Measurements from ENCODE around the gene PLAC9. TPM values are rescaled to one million over a fixed set of nuclear protein-coding genes. Genes with fewer than 3 reads are reported as not detected.

The PLAC9 gene
- total RNA-seq, 1 experiment from 2014 or later: 7.3 TPM

DNA sequence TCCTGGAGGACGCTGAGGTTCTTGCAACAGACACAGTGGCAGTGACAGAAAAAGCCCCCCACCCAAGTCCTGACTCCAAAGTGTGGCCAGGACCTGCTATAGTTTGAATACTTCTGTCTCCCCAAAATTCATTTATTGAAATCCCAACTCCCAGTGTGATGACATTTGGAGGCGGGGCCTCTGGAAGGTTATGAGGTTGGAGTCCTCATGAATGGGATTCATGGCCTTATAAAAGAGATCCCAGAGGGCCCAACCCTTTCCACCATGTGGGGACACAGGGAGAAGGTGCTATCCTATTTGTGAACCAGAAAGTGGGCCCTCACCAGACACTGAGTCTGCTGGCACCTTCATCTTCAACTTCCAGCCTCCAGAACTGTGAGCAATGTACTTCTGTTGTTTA, 54.5 kb downstream of the PLAC9 start (continued):
- TF ChIP-seq, protein P1, sequence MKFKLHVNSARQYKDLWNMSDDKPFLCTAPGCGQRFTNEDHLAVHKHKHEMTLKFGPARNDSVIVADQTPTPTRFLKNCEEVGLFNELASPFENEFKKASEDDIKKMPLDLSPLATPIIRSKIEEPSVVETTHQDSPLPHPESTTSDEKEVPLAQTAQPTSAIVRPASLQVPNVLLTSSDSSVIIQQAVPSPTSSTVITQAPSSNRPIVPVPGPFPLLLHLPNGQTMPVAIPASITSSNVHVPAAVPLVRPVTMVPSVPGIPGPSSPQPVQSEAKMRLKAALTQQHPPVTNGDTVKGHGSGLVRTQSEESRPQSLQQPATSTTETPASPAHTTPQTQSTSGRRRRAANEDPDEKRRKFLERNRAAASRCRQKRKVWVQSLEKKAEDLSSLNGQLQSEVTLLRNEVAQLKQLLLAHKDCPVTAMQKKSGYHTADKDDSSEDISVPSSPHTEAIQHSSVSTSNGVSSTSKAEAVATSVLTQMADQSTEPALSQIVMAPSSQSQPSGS (CRISPR knock-in tag; IDR thresholded peaks at IDR 0.05; ENCODE audit: borderline replicate concordance, low read depth): no peak
- no peak for TF ChIP-seq ZBTB21 (CRISPR knock-in tag; IDR thresholded peaks at IDR 0.05; ENCODE audit: borderline replicate concordance)
- TF ChIP-seq ELF4 (CRISPR knock-in tag; IDR thresholded peaks at IDR 0.05; ENCODE audit: low read depth): no peak
- TF ChIP-seq, protein P2, sequence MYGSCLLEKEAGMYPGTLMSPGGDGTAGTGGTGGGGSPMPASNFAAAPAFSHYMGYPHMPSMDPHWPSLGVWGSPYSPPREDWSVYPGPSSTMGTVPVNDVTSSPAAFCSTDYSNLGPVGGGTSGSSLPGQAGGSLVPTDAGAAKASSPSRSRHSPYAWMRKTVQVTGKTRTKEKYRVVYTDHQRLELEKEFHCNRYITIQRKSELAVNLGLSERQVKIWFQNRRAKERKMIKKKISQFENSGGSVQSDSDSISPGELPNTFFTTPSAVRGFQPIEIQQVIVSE (CRISPR knock-in tag; IDR thresholded peaks at IDR 0.05; ENCODE audit: borderline replicate concordance): no peak

DNA sequence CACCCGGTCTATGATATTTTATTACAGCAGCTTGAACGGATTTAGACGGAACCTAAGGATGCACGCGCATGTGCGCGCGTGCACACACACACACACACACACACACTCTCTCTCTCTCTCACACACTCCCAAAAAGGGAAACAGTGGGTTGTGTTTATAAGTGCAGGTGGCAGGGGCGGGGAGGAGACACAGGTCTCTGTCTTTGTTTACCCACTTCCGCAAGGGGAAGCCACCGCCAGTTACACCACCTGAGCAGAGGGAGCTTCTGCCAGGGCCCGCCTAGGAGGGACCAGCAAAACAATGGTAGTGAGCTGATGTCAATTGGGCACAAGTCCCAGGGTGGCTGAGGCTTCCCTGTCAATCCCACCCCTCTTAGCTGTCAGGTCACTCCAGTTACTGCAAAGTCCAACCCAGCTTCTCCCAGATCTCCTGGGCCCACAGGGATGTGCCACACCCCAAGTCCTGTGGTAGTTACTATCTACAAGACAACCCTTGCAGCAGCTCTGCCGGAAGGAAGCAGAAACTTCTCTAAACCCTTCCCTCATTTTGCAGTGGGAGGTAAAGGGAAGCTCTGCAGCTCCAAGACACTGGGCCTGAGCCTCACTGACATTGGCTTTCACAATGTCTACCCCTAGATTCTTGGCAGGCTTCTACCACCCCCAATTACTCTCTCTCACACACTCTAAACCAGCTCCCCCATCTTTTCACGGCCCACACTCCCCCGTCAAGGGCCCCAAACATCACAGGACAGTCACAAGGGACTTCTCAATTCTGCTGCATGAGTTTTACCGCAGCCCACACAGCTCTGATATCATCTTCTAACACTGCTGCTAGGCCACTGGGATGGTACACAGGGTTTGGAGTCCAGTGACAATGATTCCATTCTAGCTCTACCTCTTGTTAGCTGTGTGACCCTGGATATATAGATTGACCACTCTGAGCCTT, 55.2 kb downstream of the PLAC9 start:
- peak overlapping the region; percentile 47; the same call in 1 of the 2 replicates for H3K27ac Mint-ChIP-seq
- peaks cover 36% of the 10 kb centered on the region for H3K4me1 Mint-ChIP-seq
- POLR2A ChIA-PET: no interaction called here
- no peaks in the 10 kb centered on the region for H3K9me3 Mint-ChIP-seq
- DNase-seq (ENCODE audit: low spot score) (no peak), ATAC-seq (no peak)
- no peaks in the 10 kb centered on the region for H3K36me3 Mint-ChIP-seq
- CTCF ChIA-PET: interaction anchor here (1.2 kb wide), 1 partner anchor 35 kb away, joined by 3 read pairs; no protein-coding TSS in a partner anchor
- H3K4me3 Mint-ChIP-seq: no peak overlapping the region
- no peaks in the 10 kb centered on the region for H3K27me3 Mint-ChIP-seq (ENCODE audit: low read depth)
- no peak for TF ChIP-seq SMAD4 (CRISPR knock-in tag; IDR thresholded peaks at IDR 0.05)
- TF ChIP-seq, protein P3, sequence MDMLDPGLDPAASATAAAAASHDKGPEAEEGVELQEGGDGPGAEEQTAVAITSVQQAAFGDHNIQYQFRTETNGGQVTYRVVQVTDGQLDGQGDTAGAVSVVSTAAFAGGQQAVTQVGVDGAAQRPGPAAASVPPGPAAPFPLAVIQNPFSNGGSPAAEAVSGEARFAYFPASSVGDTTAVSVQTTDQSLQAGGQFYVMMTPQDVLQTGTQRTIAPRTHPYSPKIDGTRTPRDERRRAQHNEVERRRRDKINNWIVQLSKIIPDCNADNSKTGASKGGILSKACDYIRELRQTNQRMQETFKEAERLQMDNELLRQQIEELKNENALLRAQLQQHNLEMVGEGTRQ (CRISPR knock-in tag; IDR thresholded peaks at IDR 0.05): no peak
- no peak for TF ChIP-seq IRF2 (CRISPR knock-in tag; IDR thresholded peaks at IDR 0.05; ENCODE audit: borderline replicate concordance, low read depth)
- TF ChIP-seq, protein P4, sequence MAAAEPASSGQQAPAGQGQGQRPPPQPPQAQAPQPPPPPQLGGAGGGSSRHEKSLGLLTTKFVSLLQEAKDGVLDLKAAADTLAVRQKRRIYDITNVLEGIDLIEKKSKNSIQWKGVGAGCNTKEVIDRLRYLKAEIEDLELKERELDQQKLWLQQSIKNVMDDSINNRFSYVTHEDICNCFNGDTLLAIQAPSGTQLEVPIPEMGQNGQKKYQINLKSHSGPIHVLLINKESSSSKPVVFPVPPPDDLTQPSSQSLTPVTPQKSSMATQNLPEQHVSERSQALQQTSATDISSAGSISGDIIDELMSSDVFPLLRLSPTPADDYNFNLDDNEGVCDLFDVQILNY (CRISPR knock-in tag; IDR thresholded peaks at IDR 0.05): no peak
- TF ChIP-seq, protein P5, sequence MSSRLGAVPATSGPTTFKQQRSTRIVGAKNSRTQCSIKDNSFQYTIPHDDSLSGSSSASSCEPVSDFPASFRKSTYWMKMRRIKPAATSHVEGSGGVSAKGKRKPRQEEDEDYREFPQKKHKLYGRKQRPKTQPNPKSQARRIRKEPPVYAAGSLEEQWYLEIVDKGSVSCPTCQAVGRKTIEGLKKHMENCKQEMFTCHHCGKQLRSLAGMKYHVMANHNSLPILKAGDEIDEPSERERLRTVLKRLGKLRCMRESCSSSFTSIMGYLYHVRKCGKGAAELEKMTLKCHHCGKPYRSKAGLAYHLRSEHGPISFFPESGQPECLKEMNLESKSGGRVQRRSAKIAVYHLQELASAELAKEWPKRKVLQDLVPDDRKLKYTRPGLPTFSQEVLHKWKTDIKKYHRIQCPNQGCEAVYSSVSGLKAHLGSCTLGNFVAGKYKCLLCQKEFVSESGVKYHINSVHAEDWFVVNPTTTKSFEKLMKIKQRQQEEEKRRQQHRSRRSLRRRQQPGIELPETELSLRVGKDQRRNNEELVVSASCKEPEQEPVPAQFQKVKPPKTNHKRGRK (CRISPR knock-in tag; IDR thresholded peaks at IDR 0.05; ENCODE audit: borderline replicate concordance): no peak
- TF ChIP-seq, protein P6, sequence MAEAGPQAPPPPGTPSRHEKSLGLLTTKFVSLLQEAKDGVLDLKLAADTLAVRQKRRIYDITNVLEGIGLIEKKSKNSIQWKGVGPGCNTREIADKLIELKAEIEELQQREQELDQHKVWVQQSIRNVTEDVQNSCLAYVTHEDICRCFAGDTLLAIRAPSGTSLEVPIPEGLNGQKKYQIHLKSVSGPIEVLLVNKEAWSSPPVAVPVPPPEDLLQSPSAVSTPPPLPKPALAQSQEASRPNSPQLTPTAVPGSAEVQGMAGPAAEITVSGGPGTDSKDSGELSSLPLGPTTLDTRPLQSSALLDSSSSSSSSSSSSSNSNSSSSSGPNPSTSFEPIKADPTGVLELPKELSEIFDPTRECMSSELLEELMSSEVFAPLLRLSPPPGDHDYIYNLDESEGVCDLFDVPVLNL (CRISPR knock-in tag; IDR thresholded peaks at IDR 0.05; ENCODE audit: borderline replicate concordance, low read depth): no peak
- TF ChIP-seq ZNF396 (CRISPR knock-in tag; IDR thresholded peaks at IDR 0.05; ENCODE audit: borderline replicate concordance): no peak
- TF ChIP-seq, protein P7, sequence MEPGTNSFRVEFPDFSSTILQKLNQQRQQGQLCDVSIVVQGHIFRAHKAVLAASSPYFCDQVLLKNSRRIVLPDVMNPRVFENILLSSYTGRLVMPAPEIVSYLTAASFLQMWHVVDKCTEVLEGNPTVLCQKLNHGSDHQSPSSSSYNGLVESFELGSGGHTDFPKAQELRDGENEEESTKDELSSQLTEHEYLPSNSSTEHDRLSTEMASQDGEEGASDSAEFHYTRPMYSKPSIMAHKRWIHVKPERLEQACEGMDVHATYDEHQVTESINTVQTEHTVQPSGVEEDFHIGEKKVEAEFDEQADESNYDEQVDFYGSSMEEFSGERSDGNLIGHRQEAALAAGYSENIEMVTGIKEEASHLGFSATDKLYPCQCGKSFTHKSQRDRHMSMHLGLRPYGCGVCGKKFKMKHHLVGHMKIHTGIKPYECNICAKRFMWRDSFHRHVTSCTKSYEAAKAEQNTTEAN (CRISPR knock-in tag; IDR thresholded peaks at IDR 0.05): no peak
- no peak for TF ChIP-seq ZNF263 (CRISPR knock-in tag; IDR thresholded peaks at IDR 0.05; ENCODE audit: low read depth)
- no peak for TF ChIP-seq NR2C2 (CRISPR knock-in tag; IDR thresholded peaks at IDR 0.05)
- TF ChIP-seq ZNF138 (CRISPR knock-in tag; conservative IDR thresholded peaks at IDR 0.05): no peak
- TF ChIP-seq, protein P8, sequence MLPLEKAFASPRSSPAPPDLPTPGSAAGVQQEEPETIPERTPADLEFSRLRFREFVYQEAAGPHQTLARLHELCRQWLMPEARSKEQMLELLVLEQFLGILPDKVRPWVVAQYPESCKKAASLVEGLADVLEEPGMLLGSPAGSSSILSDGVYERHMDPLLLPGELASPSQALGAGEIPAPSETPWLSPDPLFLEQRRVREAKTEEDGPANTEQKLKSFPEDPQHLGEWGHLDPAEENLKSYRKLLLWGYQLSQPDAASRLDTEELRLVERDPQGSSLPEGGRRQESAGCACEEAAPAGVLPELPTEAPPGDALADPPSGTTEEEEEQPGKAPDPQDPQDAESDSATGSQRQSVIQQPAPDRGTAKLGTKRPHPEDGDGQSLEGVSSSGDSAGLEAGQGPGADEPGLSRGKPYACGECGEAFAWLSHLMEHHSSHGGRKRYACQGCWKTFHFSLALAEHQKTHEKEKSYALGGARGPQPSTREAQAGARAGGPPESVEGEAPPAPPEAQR (CRISPR knock-in tag; IDR thresholded peaks at IDR 0.05): no peak
- TF ChIP-seq FOXK1 (CRISPR knock-in tag; IDR thresholded peaks at IDR 0.05): no peak
- no peak for TF ChIP-seq CREM (CRISPR knock-in tag; IDR thresholded peaks at IDR 0.05)
- no peak for TF ChIP-seq JUN (CRISPR knock-in tag; IDR thresholded peaks at IDR 0.05)
- TF ChIP-seq FOXP1 (CRISPR knock-in tag; IDR thresholded peaks at IDR 0.05; ENCODE audit: borderline replicate concordance): no peak
- TF ChIP-seq, protein P9, sequence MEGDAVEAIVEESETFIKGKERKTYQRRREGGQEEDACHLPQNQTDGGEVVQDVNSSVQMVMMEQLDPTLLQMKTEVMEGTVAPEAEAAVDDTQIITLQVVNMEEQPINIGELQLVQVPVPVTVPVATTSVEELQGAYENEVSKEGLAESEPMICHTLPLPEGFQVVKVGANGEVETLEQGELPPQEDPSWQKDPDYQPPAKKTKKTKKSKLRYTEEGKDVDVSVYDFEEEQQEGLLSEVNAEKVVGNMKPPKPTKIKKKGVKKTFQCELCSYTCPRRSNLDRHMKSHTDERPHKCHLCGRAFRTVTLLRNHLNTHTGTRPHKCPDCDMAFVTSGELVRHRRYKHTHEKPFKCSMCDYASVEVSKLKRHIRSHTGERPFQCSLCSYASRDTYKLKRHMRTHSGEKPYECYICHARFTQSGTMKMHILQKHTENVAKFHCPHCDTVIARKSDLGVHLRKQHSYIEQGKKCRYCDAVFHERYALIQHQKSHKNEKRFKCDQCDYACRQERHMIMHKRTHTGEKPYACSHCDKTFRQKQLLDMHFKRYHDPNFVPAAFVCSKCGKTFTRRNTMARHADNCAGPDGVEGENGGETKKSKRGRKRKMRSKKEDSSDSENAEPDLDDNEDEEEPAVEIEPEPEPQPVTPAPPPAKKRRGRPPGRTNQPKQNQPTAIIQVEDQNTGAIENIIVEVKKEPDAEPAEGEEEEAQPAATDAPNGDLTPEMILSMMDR (IDR thresholded peaks at IDR 0.05): no peak

All from WTC11 (cell line).